DLD1 (cell line): ENCODE results near the gene HEATR1.
"Not testable (repeated sequence)": the region's sequence is repeated elsewhere in the genome, so short reads cannot be mapped to it uniquely, and the experiment has no call there.

Experiments
- in situ Hi-C: cut with HindIII; loops from 2 replicates; pipeline ENCODE4 v1.10.0; 2017; ENCODE audit warnings: low sequenced_read_pairs

Gene HEATR1

GRCh38 chr1:236514703-236515442 lies 89.4 kb downstream of the HEATR1 start:
- in situ Hi-C loops = no loop called here

GRCh38 chr1:236511735-236512418 lies 92.4 kb downstream of the HEATR1 start:
- in situ Hi-C loops = no loop called here

- in situ Hi-C loops = no loop called here
Measured at GRCh38 chr1:236509647-236510401, 94.5 kb downstream of the HEATR1 start.

DNA sequence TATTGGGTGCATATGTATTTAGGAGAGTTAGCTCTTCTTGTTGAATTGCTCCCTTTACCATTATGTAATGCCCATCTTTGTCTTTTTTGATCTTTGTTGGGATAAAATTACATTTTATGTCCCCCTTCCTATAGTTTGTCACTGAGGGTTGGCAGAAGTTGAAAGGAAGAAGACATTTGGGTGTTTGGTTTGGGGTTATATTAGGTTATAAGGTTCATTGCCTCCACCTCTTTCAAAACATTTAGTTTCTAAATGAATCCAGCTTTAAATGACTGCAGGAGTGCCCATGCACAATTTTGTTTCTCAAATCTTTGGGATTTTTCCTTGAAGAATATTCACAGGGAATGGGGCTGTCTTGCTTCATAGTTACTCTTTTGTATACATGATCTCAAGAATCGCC lies 95.1 kb downstream of the HEATR1 start:
- in situ Hi-C loops = no loop called here

GRCh38 chr1:236508593-236509027 lies 95.7 kb downstream of the HEATR1 start:
- in situ Hi-C loops = no loop called here

DNA sequence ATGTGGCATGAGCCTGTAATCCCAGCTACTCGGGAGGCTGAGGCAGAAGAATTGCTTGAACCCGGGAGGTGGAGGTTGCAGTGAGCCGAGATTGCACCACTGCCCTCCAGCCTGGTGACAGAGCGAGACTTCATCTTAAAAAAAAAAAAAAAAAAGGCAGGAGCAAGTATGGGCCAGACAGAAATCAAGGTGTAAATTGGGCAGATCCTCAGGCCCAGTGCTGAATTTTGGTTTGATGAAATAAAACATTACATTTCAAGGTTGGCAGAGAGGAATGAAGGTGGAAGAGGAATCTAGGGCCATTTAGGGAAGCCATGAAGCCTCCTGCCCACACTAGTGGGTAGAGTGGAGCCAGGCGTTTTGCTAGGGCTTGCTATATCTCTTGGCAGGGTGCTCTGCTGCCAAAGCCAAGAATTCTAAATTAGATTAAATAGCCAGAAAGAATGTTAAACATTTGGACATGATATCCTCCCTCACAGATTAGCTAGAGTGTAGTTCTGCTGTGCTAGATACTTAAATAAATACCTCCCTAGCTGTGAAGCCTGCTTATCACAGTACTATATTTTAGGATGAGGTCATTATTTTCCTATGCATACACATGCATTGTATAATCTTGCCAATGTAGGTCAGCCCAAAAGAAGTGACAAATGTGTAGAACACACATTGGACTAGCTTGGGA lies 97.2 kb downstream of the HEATR1 start:
- in situ Hi-C loops = no loop called here

GRCh38 chr1:236504338-236504737 lies 100.0 kb downstream of the HEATR1 start:
- in situ Hi-C loops = not testable (repeated sequence)

GRCh38 chr1:236502972-236503639 lies 101.2 kb downstream of the HEATR1 start:
- in situ Hi-C loops = no loop called here

DNA sequence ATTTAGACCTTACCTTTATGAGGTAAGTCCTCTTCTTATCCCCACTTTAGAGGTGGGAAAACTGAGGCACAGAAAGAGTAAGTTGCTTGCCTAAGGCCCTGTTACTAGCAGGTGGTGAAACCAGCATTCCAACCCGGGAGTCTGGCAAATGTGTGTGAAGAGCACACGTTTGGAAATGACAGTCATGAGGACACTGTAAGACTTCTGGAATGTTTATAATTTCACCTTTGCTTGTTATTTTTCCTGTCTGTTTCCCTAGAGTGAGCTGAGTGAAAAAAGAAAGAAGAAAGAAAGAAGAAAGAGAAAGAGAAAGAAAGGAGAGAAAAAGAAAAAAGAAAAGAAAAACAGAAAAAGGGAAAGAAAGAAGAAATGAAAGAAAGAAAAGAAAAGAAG lies 101.7 kb downstream of the HEATR1 start:
- in situ Hi-C loops = no loop called here

- in situ Hi-C loops = no loop called here
Measured at GRCh38 chr1:236501093-236501492, 103.2 kb downstream of the HEATR1 start.
